Gastrocnemius medialis (tissue), 4 donors: ENCODE data around the gene APAF1.

Experiments
- CTCF ChIP-seq, 5 experiments: fragments of 450-650 bp in 3 of 5; fragments of 200-600 bp in 2 of 5; sonication (generic) in 2 of 5; IDR thresholded peaks in 4 of 5; conservative IDR thresholded peaks in 1 of 5; 1 replicate in 4 of 5; 2 replicates in 1 of 5; pipeline ENCODE4 v1.5.1; 2016 to 2019; ENCODE audit warnings: antibody characterized with exemption in 5 of 5, mild to moderate bottlenecking in 3 of 5, moderate library complexity in 3 of 5
- POLR2A ChIP-seq, 2 donors: fragments of 450-650 bp; IDR thresholded peaks; one replicate each; pipeline ENCODE4 v1.6.1; 2017; ENCODE audit warnings: antibody characterized with exemption in 2 of 2, mild to moderate bottlenecking in 2 of 2, moderate library complexity in 2 of 2

GRCh38 chr12:98674841-98675240 lies 29.8 kb downstream of the APAF1 start:
- TF ChIP-seq CTCF (IDR thresholded peaks at IDR 0.05 in 4 of 5, conservative IDR thresholded peaks at IDR 0.05 in 1 of 5) (no peak), POLR2A (IDR thresholded peaks at IDR 0.05) (no peak)
